HG03432 (cell line): ENCODE measurements around the gene EXOC6.

ENCODE experiments used
- ATAC-seq: cut with Tn5 transposase; IDR thresholded peaks from one replicate; pipeline ENCODE4 v1.9.1; 2021; ENCODE audit warnings: mild to moderate bottlenecking, moderate library complexity; ENCODE audit not compliant: unreplicated experiment

The EXOC6 gene

GRCh38 chr10:92997620-92998019, 149.3 kb downstream of the EXOC6 start:
- no peak for ATAC-seq

- ATAC-seq, result no peak
Observed at GRCh38 chr10:92999191-92999590, 150.9 kb downstream of the EXOC6 start.

GRCh38 chr10:93006435-93007039, 158.2 kb downstream of the EXOC6 start:
- no peak for ATAC-seq

- no peak for ATAC-seq
Observed at GRCh38 chr10:93015722-93016121, 167.4 kb downstream of the EXOC6 start.

- ATAC-seq, result no peak
Observed at GRCh38 chr10:93023013-93023650, 174.8 kb downstream of the EXOC6 start.

- no peak for ATAC-seq
Observed at GRCh38 chr10:93026072-93026471, 177.8 kb downstream of the EXOC6 start.

- no peak for ATAC-seq
Observed at GRCh38 chr10:93027508-93027907, 179.2 kb downstream of the EXOC6 start.

GRCh38 chr10:93028883-93029282, 180.6 kb downstream of the EXOC6 start:
- no peak for ATAC-seq

GRCh38 chr10:93030409-93030808, 182.1 kb downstream of the EXOC6 start:
- ATAC-seq, result no peak

GRCh38 chr10:93032105-93032808, 183.9 kb downstream of the EXOC6 start:
- ATAC-seq, result no peak

GRCh38 chr10:93032809-93033137, 184.5 kb downstream of the EXOC6 start:
- ATAC-seq, result no peak

GRCh38 chr10:93034426-93034825, 186.1 kb downstream of the EXOC6 start:
- no peak for ATAC-seq

GRCh38 chr10:93039110-93039509, 190.8 kb downstream of the EXOC6 start:
- ATAC-seq, result no peak

- ATAC-seq, result no peak
Observed at GRCh38 chr10:93039721-93040120, 191.4 kb downstream of the EXOC6 start.

- ATAC-seq, result no peak
Observed at GRCh38 chr10:93054486-93054885, 206.2 kb downstream of the EXOC6 start.

GRCh38 chr10:93058139-93058538, 209.8 kb downstream of the EXOC6 start:
- no peak for ATAC-seq

- ATAC-seq, result no peak
Observed at GRCh38 chr10:93059975-93060886, 211.9 kb downstream of the EXOC6 start, which contains the start of gene CYP26C1. CYP26C1 (plus strand) TSS chr10:93060798; CDS start chr10:93061264, 466 bp downstream.

GRCh38 chr10:93060887-93061593, 212.7 kb downstream of the EXOC6 start:
- ATAC-seq, result no peak

- ATAC-seq, result peak; percentile 27
Observed at GRCh38 chr10:93061594-93062513, 213.5 kb downstream of the EXOC6 start.
